Left hindlimb (tissue), 1 donor: ENCODE data around the gene CHI3L2.
"Not testable (repeated sequence)": the region's sequence is repeated elsewhere in the genome, so short reads cannot be mapped to it uniquely, and the experiment has no call there.

Experiments used
- DNase-seq: peaks from one replicate; pipeline ENCODE4 v3.0.0-alpha.2; 2018

Gene CHI3L2

DNA sequence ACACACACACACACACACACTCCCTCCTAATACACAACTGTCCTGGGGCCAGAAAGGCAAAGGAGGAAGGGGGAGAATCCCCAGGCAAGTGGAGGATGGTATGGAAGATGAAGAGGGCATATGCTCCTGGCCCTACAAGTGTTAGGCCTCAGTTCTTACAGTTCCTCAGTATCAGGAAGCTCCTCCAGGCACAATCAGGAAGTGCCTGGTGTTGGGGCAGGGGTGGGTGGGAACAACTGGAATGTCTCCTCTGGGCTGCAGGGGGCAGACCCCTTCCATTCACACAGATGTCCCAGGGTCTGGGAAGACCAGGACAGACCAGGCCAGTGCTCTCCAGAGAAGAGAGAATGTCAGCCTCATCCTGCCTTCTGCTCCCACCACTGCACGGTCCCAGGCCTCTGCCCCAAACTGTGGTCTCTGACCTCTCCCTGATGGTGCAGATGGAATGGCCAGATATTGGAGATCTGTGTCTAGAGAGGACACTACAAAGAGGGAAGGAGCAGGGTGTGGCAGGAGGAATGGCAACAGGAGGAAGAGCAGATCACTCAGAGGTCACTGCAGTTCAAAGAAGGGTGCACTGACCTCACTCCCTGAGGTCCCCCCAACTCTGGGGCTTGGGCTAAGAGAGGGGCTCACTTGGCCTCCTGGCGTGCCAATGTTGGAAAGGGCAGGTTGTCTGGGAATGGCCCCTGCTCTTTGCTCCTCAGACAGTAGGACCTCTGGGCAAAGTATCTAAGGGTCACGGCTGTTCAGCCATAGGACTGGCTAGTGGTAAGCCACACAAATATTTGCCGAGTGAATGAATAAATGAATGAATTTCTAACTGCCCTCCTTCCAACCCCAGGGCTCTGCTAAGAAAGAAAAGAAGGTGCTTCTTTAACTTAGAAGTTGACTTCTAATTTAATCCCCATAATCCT is 24.5 kb upstream of the CHI3L2 start:
- DNase-seq: no peak

DNA sequence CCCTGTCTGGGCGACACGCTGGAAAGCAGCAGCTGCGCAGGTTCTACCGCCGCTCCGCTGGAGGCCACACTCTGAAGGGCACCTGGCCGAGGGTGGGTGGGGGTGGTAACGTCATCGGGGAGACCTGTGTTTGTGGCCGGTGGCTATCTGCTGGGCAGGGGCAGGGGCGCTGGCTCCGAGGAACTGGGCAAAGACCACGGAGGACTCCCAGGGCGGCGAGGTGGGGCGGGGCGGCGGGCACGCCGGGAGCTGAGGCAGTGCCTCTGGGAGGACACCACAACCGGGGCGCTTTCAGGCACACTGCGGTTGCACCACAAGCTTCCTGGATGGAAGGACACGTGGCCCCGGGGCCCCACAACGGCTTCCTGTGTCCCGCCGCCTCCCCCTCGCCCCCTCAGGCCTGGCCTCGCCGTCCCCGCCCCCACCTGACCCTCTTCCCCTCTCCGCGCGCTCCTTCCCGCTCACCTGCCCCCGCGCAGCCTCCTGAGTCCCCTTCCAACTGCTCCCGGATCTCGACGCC is 23.8 kb upstream of the CHI3L2 start:
- DNase-seq: peak; percentile 58

DNA sequence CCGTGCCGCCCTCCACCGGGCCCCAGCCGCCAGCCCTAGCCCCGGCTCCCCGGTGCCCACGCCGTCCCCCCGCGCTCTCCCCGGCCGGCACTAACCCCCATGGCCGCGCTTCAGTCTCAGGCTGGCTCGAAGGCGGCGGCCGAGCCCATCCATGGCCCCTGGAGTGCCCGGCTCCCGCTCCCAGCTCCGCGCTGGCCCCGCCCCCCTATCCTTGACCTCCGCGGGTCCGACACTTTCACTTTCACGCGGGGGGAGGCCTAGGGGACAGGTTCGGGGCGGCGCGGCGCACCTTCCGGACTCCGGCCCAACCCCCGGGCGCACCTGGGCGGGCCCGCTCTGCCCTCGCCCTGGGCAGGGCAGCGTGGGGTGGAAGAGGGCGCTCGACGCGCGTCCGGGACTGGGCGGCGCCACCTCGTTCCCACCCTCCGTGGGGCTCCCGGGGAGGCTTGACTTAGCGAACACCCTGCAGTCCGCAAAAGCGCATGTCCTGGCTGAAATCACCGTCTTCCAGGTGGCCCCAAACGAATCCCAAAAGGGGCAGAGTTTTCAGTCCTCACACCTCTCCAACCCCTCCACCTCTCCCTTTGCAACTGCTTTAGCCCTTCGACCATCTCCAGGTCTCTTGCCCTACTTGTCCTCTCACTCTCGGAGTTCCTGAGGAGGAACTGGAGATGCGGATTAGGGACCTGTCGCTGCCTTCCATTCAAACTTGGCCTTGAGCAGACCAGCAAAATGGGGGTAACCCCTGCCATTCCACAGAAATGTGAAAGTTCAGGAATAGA is 23.1 kb upstream of the CHI3L2 start:
- no peak for DNase-seq

DNA sequence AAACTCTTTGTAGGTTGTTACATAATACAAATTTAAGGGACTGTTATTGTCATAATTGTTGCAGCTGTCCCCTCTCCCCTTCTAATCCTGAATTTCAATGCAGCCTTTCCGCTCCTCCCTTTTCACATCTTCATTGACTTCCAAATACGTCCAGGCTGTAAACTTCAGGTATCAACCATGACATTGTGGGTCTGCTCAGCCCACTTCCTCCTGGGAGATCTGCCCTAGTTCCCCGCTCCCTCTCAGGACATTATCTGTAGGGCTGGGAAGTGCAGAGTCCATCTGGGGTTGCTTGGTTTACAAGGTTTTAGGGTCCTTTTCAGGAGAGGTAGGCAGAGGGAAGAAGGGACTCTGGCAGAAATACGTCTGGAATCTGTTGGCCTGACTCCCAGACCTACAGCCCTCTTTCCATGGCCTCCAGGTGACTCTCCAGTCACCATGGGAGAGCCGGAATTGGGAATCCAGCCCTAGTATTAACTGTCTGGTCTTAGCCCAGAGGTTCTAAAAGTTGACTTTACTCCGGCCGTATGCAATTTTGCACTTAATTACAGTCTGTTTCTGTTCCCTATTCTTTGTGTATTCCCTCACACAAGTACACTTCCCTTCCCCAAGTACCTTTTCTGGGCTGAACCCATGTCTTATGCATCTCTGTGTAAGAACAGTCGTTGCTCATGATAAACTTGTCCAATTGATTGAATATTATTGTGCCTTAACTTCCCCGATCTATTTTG is 22.4 kb upstream of the CHI3L2 start:
- DNase-seq: no peak

DNA sequence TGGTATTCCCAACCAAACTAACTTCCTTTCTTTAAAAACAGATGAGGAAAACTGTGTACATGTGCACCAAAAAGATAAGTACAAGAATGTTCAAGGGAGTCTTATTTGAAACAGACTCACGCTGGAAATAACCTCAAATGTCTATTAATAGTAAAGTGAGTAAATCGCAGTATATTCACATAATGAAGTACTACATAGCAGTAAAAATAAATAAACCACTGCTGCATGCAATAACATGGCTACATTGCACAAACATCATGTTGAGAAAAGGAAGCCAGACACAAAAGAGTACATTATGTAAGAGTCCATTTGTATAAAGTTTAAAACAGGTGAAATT is 21.8 kb upstream of the CHI3L2 start:
- DNase-seq: no peak

DNA sequence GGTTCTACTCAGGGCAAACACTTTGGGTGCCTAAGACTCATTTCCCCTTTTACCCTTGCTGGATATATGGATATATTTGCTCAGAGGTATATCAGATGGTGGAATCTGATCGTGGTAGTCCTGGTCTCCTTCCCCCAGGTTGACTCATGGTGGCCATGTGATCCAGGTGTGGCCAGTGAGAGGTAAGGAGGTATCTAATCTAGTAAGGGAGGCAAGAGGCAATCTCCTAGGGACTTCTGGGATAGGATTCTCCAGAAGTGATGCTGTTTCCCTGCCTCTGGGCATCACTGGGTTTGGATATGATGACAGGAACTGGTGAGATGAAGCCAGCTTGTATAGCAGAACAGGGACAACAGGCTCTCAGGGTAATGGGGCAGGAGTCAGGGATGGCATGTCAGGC is 18.6 kb upstream of the CHI3L2 start:
- no peak for DNase-seq

DNA sequence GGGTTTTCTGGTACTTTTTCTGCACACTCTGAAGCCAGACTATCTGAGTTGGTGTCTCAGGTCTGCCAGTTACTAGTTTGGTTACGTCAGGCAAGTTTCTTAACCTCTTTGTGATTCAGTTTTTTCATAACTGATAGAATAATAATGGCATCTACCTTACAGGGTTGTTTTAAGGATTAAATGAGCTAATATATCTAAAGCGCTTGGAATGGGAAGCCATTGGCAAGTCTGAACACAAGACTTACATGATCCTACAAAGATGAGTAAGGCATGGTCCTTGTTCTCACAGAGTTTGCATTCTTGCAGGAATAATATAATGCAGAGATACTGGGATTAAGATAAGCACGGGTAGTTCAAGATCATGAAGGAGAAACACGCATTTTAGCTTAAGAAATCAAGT is 17.9 kb upstream of the CHI3L2 start:
- DNase-seq: no peak

DNA sequence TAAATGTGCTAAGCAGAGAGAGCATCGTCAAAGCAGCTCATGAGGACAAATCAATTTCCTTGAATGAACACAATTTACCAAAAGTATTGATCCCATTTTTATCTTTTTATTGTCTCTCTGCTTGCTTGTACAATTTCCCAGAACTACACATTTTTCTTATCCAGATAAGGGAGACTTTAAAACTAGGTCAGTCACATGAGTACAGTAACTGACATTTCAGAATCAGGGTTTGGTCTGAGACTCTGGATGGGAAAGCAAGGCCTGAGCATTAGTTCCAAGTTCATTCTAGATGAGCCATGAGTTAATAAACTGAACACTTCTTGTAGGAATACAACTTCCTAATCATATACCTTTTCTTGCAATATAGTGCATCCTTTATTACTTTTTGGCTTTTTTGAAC is 15.6 kb upstream of the CHI3L2 start:
- no peak for DNase-seq

DNA sequence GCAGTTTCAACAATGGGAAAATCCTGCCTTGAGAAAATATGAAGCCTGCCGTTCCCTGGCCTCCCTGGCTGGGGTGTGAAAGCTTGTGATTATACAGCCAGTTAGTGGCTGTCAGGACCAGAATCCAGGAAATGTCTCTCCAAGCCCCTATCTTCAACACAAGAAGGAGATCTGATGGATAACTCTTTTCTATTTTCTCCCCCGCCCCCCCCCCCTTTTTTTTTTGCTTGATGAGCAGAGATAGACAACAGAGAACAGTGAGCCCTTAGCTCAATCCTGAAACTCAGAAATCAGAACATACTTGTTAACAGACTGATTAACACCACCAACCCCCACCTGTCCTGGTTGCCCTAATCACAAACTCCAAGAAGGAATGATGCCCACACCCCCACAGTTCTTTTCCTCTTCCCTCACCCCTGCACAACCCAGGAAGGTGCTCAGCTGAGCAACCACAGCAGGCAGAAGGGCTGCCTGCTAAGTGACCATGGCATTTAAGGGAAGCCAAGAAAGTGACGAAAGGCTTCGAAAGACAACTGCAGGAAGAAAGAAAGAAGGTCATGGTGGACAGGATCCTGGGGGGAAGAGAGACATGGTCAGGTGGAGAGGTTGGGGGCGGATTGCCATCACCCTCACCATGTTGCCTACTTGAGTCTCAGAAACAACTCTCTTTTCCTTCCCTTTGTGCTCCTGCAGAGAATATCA is 14.7 kb upstream of the CHI3L2 start:
- no peak for DNase-seq

DNA sequence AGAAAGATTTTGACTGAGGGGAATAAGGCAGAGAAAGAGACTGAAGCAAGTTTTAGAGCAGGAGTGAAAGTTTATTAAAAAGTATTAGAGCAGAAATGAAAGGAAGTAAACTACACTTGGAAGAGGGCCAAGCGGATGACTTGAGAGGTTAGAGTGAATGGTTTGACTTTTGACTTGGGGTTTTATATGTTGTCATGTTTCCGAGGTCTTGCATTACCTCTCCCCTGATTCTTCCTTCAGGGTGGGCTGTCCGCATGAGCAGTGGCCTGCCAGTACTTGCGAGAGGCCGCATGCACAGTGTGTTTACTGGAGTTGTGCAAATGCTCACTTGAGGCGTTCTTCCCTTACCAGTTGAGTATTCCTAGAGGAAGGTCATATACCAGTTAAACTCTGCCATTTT is 14.1 kb upstream of the CHI3L2 start:
- no peak for DNase-seq

DNA sequence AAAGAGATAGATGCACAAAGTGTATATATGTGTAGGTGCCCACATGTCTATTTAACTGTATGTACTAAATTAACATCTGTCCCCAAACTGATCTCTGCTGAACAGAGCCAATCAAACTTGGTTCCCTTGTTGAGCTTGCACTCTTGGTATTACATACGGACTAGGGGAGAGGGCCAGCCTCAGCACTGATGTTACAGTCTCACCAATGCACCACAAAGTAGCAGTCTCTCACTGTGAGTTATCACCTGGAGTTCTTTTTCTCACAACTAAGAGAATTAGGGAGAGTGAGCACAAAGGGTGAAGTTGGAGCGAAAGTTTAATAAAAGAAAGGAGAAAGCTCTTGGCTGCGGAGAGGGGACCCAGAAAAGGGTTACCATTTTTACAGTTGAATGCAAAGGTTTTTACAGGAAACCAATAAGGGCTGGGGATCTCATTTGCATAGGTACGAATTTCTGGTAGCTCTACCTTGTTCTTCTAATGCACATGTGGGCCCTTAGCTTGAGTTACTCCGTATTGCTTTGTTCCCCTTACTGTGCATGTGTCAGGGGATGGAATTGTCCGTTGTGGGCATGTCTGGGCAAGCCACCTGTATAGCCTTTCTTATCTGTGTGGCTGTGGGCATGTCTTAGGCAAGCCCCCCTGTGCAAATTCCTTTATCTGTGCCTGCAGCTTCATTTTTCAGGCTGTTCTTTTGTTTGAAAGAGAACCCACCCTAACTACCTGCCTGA is 13.3 kb upstream of the CHI3L2 start:
- DNase-seq: no peak

DNA sequence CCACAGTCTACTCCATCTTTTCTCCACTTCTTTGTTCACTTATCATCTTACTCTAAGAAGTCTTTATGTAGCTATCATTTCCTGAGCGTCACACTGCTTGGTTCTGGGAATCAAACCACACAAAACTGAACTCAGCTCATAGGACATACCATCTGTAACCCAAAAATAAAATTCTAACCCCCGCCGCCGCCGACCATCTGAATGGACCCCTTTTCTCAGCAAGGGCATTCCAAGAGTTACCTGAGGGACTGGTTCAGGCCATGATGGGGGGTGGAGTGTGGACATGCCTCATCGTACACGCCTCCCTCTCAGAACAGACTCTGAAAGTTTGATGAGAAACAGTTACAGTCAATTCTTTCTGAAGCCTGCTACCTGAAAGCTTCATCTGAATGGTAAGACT is 12.6 kb upstream of the CHI3L2 start:
- no peak for DNase-seq

DNA sequence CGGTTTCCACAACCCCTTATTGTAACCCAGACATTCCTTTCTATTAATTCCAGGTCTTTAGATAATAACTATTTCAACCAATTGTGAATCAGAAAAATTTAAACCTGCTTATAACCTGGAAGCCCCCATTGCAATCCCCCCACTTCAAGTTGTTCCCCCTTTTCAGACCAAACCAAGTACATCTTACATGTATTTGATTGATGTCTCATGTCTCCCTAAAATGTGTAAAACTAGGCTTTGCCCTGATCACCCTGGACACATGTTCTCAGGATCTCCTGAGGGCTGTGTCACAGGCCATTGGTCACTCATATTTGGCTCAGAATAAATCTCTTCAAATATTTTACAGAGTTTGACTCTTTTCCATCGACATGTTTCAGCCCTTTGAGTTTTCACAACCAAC is 12.2 kb upstream of the CHI3L2 start:
- DNase-seq: not testable (repeated sequence)

DNA sequence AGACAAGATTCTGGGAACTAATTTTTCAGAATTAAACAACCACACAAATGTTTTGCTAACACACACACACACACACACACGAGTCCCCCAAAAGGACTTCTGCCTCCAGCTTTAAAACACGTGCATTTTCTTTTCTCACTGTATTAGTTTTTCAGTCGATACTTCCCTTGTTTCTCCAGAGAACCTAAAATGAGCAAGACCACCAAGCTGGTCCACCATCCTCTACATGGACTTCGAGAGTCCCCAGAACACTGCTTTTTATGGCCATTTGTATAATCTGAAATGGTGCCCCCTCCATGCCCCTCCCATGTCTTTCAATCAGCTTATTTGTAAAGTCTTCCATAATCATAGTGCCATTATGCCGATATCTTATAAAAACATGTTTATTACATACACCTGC is 10.8 kb upstream of the CHI3L2 start:
- no peak for DNase-seq

DNA sequence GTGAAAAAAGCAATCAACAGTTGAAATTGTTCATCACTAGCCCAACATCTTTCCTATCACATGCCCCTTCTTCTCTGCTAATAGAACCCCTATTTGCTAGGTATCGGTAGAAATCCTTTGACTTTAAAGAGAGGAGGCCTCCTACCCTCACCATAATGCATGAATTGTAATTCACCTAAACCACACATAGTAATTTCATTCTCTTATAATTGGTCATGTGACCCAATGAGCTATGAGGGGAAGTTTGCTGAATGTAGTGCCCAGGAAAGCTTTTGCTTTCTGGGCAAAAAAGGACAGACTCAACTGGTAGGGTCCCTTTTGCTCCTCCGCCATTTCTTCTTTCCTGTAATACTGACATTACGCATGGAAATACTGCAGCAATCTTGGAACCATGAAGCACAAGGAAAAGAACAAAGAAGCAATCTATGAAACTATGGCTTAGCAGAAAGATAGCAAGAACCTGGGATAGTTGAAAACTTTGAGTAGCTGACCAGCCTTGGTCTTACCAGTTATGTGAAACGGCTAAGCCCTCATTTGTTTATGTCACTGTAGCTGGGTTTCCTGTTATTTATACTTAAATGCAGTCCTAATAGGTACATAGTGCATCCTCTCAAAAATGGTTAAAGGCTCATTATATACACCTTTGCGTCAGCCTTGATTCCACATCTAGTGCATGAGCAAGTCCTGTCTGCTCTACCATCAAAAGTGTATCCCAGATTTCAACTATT is 10.2 kb upstream of the CHI3L2 start:
- no peak for DNase-seq

DNA sequence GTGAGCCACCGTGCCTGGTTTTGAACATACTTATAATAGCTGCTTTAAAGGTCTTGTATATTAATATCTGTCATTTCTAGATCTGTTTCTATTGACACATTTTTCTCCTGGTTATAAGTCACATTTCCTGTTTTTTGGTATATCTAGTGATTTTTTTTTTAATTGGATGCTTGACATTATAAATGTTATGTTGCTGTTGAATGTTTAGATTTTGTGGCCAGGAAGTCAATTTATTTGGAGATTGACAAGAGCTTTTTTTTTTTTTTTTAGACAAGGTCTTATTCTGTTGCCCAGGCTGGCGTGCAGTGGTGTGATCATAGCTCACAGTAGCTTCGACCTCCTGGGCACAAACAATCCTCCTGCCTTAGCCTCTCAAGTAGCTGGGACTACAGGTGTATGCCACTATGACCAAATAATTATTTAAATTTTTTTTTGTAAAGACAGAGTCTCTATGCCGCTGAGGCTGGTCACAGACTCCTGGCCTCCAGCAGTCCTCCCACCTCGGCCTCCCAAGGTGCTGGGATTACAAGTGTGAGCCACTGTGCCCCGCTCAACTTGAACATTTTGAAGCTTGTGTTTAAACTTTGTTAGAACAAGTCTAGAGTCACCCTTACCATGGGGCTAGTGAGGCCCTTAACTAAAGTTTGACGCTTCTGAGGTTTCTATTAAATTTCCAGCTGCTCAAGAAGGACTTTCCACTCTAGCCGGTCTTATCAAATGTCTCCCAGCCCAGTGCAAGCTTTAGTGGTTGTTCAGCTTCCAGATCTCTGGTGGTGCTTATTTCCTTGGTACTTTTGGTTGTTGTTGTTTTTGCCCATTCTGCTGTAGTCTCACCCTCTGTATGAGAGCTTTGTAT is 8.6 kb upstream of the CHI3L2 start:
- no peak for DNase-seq

DNA sequence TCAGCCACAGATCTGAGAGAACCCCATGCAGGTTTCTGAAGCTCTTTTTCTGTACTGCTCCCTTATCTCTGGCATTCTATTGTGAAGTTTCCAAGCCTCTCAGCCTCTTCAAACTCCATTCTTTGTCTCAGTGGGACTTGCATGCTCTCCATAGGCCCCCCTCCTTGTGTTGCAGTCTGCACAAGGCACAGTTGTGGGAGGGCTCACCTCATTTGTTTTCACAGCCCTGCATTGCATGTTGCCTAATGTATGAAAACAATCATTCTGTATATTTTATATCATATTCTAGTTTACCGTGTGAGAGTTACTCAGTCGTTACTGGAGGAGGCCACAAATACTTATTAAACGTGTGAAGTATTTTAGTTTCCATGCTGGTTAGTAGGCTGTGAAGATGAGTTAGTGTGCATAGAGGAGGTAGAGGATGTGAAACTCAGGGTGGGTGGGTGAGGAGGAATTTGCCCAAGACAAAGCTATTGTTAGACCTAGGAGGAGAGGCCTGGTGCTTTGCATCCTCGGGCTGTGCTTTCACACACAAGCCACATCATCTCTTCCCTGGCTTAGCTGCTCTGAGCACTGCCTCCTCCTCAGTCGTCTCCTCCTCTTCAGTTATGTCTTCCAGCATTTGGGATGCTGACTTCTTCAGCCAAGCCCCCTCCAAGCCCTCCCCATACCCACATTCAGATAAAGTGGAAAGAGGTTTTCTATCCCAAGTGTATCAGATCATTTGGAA is 7.8 kb upstream of the CHI3L2 start:
- DNase-seq: no peak

DNA sequence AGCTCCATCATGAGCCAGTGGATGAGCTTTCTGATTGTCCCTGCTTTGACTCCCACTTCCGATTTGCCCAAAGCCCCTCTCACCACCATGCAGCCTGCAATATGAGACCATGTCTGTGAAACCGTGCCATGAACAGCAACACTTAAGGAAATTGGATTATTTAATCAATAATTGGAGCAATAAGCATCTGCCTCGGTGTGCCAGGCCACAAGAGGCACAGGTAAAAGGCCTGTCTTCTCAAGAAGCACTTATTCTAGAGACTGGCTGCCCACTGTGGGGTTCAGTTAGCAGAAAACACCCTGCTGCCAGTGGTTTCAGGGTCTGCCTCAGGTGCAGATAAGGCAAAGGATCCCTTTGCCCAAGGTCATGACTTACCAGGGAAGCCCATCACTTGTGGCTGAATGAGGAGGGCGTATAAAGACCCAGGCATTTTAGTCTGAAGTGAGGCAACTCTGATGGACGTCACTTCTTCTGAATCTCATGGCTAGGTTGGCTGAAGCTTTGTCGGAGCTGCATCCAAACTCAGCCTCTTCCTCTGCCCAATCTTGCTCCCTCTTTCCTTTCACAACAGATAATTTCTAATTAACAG is 7.1 kb upstream of the CHI3L2 start:
- no peak for DNase-seq

DNA sequence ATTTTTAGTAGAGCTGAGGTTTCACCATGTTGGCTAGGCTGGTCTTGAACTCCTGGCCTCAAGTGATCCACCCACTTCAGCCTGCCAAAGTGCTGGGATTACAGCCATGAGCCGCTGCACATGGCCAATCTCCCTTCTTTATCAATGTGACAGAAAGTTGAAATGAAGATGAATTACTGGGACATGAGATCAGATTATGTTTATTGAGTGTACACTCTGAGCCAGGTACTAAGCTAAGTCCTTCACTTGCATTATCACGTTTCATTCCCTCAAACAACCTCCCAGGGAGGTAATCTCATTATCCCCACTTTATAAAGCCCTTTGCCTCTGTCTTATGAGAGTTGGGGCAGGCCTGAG is 6.3 kb upstream of the CHI3L2 start:
- no peak for DNase-seq
